ENCODE data around the gene EIF4G1.
A peak's percentile ranks its signal among the peaks of the same experiment; 100 is the strongest.

EIF4G1 gene

GRCh38 chr3:184368586-184369183 is 54.3 kb downstream of the EIF4G1 start:
- DNase-seq = no peak

GRCh38 chr3:184371570-184372018 is 57.2 kb downstream of the EIF4G1 start:
- DNase-seq = peak; percentile 82 to 87

DNA sequence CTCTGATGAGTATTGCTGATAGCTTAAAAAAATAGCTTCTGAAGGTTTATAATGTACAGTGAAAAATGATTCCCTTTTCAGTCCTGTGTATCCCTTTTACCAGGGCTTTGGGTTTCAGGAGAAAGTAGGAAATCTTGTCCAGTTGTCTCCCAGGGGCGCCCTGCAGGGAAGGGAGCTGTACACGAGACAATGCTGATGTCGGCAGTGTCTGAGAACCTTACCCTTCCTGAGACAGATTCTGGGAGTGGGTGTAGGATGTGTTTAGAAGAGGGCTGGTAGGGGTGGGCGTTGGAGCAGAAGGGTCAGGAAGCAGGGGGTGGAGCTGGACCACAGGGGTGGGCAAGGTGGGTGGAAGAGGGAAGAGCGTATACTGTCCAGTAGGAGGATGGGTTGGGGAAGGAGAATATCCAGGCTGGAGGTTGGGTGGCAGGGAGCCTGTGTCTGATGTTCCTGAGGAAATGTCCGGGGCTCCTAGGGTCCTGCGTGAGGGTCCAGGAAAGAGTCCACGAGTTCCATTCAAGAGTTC is 58.0 kb downstream of the EIF4G1 start:
- no peak for DNase-seq

DNA sequence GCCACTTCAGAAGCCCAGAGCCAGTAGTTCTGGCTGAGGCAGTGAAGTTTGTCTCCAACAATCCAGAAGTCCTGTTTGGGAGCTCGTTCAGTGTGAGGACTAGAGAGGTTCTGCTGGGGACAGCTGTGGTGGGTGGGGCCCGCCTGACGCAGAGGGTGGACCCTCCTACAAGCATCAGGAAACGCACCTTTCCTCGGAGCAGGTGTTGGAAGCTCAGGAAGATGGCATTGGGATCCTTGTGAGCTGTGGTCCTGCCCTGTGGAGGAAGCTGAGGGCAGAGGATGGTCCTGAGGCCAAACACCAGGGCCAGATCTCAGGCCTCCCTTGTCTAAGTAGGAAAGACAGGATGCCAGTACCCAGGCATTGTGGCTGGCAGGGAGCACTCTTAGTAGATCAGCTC is 58.5 kb downstream of the EIF4G1 start:
- DNase-seq = no peak

GRCh38 chr3:184373422-184373821 is 59.0 kb downstream of the EIF4G1 start:
- DNase-seq = no peak

GRCh38 chr3:184375747-184376461 is 61.5 kb downstream of the EIF4G1 start:
- no peak for DNase-seq

DNA sequence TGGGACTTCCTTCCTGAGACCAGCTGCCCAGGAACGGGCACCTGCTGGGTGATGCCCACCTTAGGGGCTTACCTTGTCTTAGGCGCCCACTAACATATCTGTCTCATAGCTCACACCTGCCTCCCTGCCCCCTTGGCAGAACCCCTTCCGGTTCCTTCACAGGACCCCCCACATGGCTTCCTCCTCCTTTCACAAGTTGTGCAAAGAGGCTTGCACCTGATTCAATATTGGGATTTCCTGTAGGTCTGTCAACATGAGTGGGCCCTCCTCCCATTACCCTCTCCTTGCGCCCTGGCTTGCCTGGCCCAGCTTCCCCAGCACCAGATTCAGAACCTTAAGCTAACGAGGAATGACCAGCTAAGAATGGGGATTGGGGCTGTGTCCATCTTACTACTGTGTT is 63.0 kb downstream of the EIF4G1 start:
- DNase-seq = no peak

- no peak for DNase-seq
These were observed 63.6 kb downstream of the EIF4G1 start, which contains the start of gene THPO for GRCh38 chr3:184377882-184378445. THPO (minus strand) TSS chr3:184378207; CDS start chr3:184376259, 1,948 bp downstream.

DNA sequence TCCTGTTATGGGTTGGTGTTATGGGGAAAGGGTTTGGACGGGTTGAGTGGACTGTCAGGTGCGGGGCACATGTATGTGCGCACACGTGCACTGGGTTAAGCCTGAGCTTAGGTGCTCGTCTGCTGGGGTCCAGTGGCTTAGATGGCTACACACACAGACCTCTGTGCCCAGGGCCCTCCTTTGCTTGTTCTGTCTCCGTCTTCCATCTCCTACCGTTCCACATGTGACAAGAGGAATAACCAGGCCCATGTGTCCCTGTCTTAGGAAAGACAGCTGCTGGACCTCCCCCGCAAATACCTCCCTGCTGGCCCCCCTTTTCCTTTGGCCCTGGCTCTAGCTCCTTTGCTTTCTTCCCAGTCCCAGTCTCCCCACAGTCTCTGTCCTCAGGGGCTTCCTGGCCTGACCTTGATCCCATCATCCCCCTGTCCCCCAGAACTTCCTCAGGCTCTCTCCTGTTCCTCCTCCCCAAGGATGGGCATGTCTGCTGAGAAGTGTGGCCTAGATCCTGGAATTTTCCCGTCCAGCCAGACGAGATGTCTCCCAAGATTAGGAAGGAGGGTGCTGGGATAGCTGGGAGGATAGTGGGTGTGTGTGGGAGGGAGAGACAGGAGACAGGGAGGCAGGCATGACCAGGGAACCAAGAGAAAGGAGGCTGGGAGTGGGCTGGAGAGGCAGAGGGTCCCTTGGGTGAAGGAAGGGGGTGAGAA is 64.4 kb downstream of the EIF4G1 start:
- no peak for DNase-seq

DNA sequence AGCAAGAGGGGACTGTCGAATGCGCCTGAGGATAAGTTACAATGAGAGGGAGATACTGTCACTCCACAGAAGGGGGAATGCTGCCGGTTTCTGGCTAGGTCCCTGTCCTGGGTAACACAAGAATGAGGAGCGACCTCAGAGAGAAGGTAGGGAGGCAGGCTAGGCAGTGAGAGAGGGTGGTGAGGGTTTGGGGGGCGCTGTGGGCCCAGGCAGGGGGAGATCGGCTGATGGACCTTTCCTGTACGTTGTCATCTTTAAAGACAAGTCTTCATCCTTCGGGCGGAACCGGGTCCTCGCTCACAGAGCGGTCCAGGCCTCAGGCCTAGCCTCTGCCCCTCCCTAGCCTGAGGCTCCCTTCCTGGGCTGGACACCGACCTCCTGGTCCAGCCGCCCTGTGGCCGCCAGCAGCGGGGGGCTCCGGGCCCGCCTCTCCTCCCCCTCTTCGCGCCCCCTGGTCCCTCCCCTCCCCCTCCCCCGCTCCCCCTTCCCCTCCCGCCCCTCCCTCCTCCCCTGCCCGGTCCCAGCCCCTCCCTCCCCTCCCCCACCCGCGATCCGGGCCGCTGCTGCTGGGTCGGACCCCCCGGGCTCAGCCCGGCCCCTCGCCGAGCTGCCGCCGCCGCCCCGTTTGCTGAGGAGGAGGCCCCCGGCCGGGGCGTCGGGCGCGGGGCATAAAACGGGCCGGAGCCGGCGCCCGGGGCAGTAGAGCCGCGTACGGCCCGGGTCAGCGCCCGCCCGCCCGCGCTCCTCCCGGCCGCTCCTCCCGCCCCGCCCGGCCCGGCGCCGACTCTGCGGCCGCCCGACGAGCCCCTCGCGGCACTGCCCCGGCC is 65.2 kb downstream of the EIF4G1 start, which contains the start of gene CHRD:
TSS of gene CHRD (plus strand) at position 697 of the 827 bp plus-strand sequence. CDS start 265 bp downstream, outside the sequence.
- no peak for DNase-seq

DNA sequence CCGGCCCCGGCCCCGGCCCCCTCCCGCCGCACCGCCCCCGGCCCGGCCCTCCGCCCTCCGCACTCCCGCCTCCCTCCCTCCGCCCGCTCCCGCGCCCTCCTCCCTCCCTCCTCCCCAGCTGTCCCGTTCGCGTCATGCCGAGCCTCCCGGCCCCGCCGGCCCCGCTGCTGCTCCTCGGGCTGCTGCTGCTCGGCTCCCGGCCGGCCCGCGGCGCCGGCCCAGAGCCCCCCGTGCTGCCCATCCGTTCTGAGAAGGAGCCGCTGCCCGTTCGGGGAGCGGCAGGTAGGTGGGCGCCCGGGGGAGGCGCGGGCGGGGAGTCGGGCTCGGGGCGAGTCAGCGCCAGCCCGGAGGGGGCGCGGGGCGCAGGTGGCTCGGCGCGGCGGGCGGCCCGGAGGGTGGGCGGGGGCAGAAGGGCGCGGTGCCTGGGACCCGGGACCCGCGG is 65.8 kb downstream of the EIF4G1 start:
- no peak for DNase-seq

DNA sequence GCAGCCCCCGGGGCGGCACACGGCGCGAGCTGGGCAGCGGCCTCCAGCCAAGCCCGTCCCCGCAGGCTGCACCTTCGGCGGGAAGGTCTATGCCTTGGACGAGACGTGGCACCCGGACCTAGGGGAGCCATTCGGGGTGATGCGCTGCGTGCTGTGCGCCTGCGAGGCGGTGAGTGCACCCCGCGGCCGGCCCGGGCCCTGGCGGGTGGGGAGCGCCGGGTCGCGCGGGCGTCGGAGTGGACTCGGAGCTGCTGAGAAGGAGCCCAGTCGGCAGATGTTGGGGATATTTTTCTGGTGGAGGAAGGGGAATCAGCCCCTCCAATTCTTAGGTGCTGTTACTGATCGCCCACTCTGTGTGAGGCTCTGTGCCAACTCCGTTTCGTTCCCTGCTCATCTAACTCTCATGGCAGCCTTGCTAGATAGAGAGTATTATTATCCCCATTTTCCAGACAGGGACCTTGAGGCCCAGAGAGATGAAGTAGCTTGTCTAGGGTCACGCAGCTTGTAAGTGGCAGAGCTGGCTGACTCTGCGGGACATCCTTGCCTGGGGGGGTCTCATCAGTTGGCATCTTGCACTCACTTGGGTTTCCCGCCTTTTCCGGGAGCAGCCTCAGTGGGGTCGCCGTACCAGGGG is 66.3 kb downstream of the EIF4G1 start:
- no peak for DNase-seq

DNA sequence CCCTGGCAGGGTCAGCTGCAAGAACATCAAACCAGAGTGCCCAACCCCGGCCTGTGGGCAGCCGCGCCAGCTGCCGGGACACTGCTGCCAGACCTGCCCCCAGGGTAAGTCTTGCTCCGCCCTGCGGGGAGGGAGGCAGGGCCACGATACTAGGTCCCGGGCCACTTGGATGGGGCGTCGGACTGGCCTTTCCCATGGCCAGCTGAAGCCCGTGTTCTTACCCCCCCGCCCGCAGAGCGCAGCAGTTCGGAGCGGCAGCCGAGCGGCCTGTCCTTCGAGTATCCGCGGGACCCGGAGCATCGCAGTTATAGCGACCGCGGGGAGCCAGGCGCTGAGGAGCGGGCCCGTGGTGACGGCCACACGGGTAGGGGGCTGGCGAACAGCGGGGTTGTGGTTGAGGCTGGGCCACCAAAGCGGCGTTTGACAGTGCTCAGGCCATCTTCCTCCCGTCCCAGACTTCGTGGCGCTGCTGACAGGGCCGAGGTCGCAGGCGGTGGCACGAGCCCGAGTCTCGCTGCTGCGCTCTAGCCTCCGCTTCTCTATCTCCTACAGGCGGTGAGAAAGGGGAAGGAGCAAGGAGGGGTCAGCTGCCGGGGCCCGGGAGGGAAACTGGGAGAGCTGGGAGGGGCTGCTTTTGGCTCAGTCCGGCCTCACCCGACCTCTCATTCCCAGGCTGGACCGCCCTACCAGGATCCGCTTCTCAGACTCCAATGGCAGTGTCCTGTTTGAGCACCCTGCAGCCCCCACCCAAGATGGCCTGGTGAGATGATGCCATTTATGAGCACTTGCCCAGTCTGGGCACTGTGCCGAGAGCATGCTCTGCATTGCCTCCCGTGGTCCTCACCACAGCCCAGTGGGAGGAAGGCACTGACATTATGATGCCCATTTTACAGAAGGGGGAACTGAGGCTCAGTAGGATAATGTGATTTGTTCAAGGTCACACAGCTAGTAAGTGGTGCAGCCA is 67.1 kb downstream of the EIF4G1 start:
- DNase-seq = no peak

DNA sequence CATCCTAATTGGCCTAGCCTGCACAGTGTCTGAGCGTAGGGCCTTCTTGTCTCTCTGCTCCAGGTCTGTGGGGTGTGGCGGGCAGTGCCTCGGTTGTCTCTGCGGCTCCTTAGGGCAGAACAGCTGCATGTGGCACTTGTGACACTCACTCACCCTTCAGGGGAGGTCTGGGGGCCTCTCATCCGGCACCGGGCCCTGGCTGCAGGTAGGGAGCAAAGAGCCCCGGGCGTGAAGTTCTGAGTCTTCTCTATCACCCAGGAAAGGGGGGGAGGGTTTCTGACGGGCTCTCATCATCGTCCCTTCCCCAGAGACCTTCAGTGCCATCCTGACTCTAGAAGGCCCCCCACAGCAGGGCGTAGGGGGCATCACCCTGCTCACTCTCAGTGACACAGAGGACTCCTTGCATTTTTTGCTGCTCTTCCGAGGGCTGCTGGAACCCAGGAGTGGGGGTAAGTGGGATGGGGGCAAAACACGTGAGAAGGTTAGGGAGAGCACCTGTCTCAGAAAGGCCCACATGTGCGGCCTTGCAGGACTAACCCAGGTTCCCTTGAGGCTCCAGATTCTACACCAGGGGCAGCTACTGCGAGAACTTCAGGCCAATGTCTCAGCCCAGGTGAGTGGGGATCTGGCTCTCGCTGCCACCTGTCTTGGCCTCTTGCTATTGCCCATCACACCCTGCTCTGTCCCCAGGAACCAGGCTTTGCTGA is 68.1 kb downstream of the EIF4G1 start:
- no peak for DNase-seq

- no peak for DNase-seq
These were observed 68.8 kb downstream of the EIF4G1 start for GRCh38 chr3:184383033-184383740.

GRCh38 chr3:184384342-184384741 is 69.9 kb downstream of the EIF4G1 start:
- no peak for DNase-seq

Data from AML-193 (cell line).